Prostate gland (tissue), 2 donors: ENCODE data around the gene SUFU. TPM values are rescaled to one million over a fixed set of nuclear protein-coding genes. Genes with fewer than 3 reads are reported as not detected.

Experiments
- DNase-seq: peaks from one replicate; pipeline ENCODE4 v3.0.0-alpha.2; 2019; ENCODE audit warnings: low spot score
- H3K27ac ChIP-seq, 2 donors: fragments of 200-600 bp; sonication (generic); 2 replicates each; pipeline ENCODE4 v1.5.1; 2017 to 2019
- H3K27me3 ChIP-seq: fragments of 200-600 bp; sonication (generic); replicated peaks from 2 replicates; pipeline ENCODE4 v1.5.1; 2019; ENCODE audit not compliant: insufficient read depth
- H3K36me3 ChIP-seq, 2 donors: fragments of 200-600 bp; sonication (generic); 1 replicate in 1 of 2; 2 replicates in 1 of 2; pipeline versions ENCODE4 v1.5.1 to v1.8.1; 2017 to 2019
- H3K4me1 ChIP-seq: fragments of 200-600 bp; sonication (generic); replicated peaks from 2 replicates; pipeline ENCODE4 v1.5.1; 2019
- H3K4me3 ChIP-seq, 2 donors: fragments of 200-600 bp; sonication (generic); 2 replicates each; pipeline ENCODE4 v1.5.1; 2017 to 2019
- H3K9me3 ChIP-seq: fragments of 200-600 bp; sonication (generic); 2 replicates; pipeline ENCODE4 v1.5.1; 2017
- CTCF ChIP-seq, 4 experiments: fragments of 200-600 bp in 2 of 4; fragments of 450-650 bp in 2 of 4; sonication (generic) in 2 of 4; IDR thresholded peaks; 1 replicate in 3 of 4; 2 replicates in 1 of 4; pipeline ENCODE4 v1.5.1; 2016 to 2019; ENCODE audit warnings: antibody characterized with exemption in 4 of 4, mild to moderate bottlenecking in 2 of 4, moderate library complexity in 2 of 4
- POLR2A ChIP-seq: fragments of 450-650 bp; IDR thresholded peaks from one replicate; pipeline ENCODE4 v1.6.1; 2016; ENCODE audit warnings: antibody characterized with exemption, mild to moderate bottlenecking
- POLR2AphosphoS5 ChIP-seq: sonication (generic); formaldehyde crosslinking; IDR thresholded peaks from one replicate; pipeline ENCODE4 v1.6.1; 2017; ENCODE audit warnings: antibody characterized with exemption
- WGBS: methylation state at CpG from one replicate; pipeline ENCODE4 v1.1.5; 2018; 5-methylcytosine and 5-hydroxymethylcytosine counted together
- intact Hi-C: fragments of 100-400 bp; cut with DNase I; formaldehyde crosslinking; loops from one replicate; pipeline ENCODE4 v1.14.2; 2022
- total RNA-seq, 2 donors: library from RNA; depleted of rRNA; stranded (reverse); fragments of >200 nt; gene quantifications; one replicate each; pipeline ENCODE4 v1.1.0, GENCODE V29; 2016

Gene SUFU
- total RNA-seq, 2 donors from 2014 or later = 17.4 to 20.4 TPM

GRCh38 chr10:102519246-102519825, 15.6 kb downstream of the SUFU start:
- H3K4me3 ChIP-seq = no peak overlapping the region

DNA sequence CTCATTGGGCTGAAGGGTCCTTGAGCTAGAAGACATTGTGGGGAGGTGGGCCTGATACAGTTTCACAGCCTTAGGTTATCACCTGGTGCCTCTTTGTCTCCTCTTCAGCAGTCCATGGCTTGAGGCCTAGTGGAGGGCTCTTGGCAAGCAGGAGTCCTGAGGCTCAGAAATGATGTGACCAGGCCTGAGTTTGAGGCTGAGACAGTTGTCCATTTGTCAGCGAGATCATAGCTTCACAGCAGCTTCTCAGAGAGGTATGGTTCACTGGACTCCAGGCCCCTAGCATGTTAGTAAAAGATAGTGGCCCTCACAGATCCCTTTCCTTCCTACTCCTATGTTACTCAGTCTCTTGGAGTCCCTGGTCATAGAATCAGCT, 19.1 kb downstream of the SUFU start:
- H3K27ac ChIP-seq = no peak overlapping the region
- no peak for TF ChIP-seq POLR2A
- no peak for TF ChIP-seq POLR2AphosphoS5
- no peak for TF ChIP-seq CTCF (IDR thresholded peaks at IDR 0.05)
- H3K27me3 ChIP-seq = no peaks in the 10 kb centered on the region
- intact Hi-C loops = no loop called here
- no peak for DNase-seq
- 100% methylated on average over 1 of the region's 1 CpG for WGBS
- no peaks in the 10 kb centered on the region for H3K4me1 ChIP-seq
- H3K9me3 ChIP-seq = no peaks in the 10 kb centered on the region
- H3K4me3 ChIP-seq = no peak overlapping the region
- no peaks in the 10 kb centered on the region for H3K36me3 ChIP-seq

More at GRCh38 chr10:102519246-102519825, 15.6 kb downstream of the SUFU start:
- 90% methylated on average over 12 of the region's 12 CpGs for WGBS
- H3K27ac ChIP-seq = no peak overlapping the region
- H3K9me3 ChIP-seq = no peaks in the 10 kb centered on the region
- no peaks in the 10 kb centered on the region for H3K4me1 ChIP-seq
- H3K36me3 ChIP-seq = no peaks in the 10 kb centered on the region
- H3K27me3 ChIP-seq = no peaks in the 10 kb centered on the region
- intact Hi-C loops = no loop called here
- TF ChIP-seq POLR2A (no peak), CTCF (IDR thresholded peaks at IDR 0.05) (no peak), POLR2AphosphoS5 (no peak)
- DNase-seq = no peak

DNA sequence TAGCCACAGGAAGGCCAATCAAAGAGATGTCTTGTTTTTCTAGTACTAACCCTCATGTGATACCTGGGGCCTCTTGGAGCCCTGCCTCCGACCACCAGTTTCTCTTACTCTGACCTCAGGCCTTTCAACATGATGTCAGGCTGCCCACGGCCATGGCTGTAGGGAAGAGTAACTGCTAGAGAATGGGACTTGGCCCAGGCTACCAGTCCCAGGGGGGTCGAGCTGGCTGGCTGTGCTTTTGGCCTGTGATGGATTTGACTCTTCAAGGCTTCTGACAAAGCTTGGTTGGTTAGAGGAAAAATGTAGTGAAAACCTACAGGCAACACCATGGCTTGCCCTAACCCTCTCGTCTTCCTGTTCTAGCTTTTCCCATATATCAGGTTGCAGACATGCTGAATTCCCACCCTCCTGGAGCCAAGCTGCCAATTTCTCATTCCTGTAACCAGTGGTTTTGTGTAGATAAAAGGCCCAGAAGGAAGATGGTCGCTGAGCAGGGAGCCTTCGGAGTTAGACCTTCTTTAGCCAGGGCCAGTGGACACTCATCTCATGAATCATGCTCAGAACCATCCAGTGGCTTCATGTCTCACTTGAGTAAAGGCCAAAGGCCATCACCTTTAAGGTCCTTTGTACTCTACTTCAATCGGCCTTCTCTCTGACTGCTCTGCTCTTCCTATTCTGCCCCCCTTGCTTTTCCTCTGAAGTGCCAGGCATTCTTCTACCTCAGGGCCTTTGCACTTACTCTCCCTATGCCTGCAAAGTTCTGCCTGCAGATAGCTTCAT, 19.7 kb downstream of the SUFU start:
- H3K4me3 ChIP-seq = no peak overlapping the region
- 80% methylated on average over 7 of the region's 7 CpGs for WGBS
- no peaks in the 10 kb centered on the region for H3K9me3 ChIP-seq
- no peak for DNase-seq
- TF ChIP-seq CTCF (IDR thresholded peaks at IDR 0.05) (no peak), POLR2AphosphoS5 (no peak), POLR2A (no peak)
- no peaks in the 10 kb centered on the region for H3K4me1 ChIP-seq
- H3K36me3 ChIP-seq = no peaks in the 10 kb centered on the region
- H3K27me3 ChIP-seq = no peaks in the 10 kb centered on the region
- intact Hi-C loops = no loop called here
- H3K27ac ChIP-seq = no peak overlapping the region

- intact Hi-C loops = no loop called here
- Histone ChIP-seq H3K9me3 (no peaks in the 10 kb centered on the region), H3K27me3 (no peaks in the 10 kb centered on the region), H3K27ac (no peak overlapping the region), H3K4me1 (no peaks in the 10 kb centered on the region), H3K4me3 (no peak overlapping the region), H3K36me3 (no peaks in the 10 kb centered on the region)
- WGBS = 79% methylated on average over 4 of the region's 4 CpGs
- DNase-seq = no peak
- TF ChIP-seq POLR2AphosphoS5 (no peak), POLR2A (no peak), CTCF (IDR thresholded peaks at IDR 0.05) (no peak)
Measured at GRCh38 chr10:102524746-102525145, 21.0 kb downstream of the SUFU start.

- intact Hi-C loops = no loop called here
- no peaks in the 10 kb centered on the region for H3K9me3 ChIP-seq
- TF ChIP-seq POLR2AphosphoS5 (no peak), CTCF (IDR thresholded peaks at IDR 0.05) (no peak), POLR2A (no peak)
- no peak for DNase-seq
- H3K36me3 ChIP-seq = no peaks in the 10 kb centered on the region
- no peak overlapping the region for H3K27ac ChIP-seq
- no peak overlapping the region for H3K4me3 ChIP-seq
- H3K4me1 ChIP-seq = no peaks in the 10 kb centered on the region
- H3K27me3 ChIP-seq = no peaks in the 10 kb centered on the region
- 87% methylated on average over 2 of the region's 2 CpGs for WGBS
Measured at GRCh38 chr10:102527546-102527945, 23.8 kb downstream of the SUFU start.
